HepG2 (cell line): Measurements from ENCODE around the gene EHD1. TPM values are rescaled to one million over a fixed set of nuclear protein-coding genes. Genes with fewer than 3 reads are reported as not detected.
A peak's percentile ranks its signal among the peaks of the same experiment; 100 is the strongest.

Source experiments
- AKAP8 ChIP-seq: sonication (generic); formaldehyde crosslinking; IDR thresholded peaks from 2 replicates; pipeline ENCODE4 v1.5.1; 2020; ENCODE audit warnings: mild to moderate bottlenecking, missing genetic modification reagents
- ELF1 ChIP-seq: sonication (generic); formaldehyde crosslinking; IDR thresholded peaks from 2 replicates; pipeline ENCODE4 v1.4.0; 2020; ENCODE audit warnings: missing genetic modification reagents
- ELF3 ChIP-seq: IDR thresholded peaks from 2 replicates; pipeline ENCODE4 v1.6.1; 2016; ENCODE audit warnings: missing genetic modification reagents, missing compliant biosample characterization
- GATA4 ChIP-seq: sonication (generic); IDR thresholded peaks from 2 replicates; pipeline ENCODE4 v1.6.1; 2016; ENCODE audit warnings: antibody characterized with exemption, low read depth, borderline replicate concordance
- HOXA3 ChIP-seq: sonication (generic); formaldehyde crosslinking; IDR thresholded peaks from 2 replicates; pipeline ENCODE4 v1.5.0; 2020; ENCODE audit warnings: missing genetic modification reagents
- JUN ChIP-seq: sonication (generic); formaldehyde crosslinking; IDR thresholded peaks from 2 replicates; pipeline ENCODE4 v1.4.0; 2020; ENCODE audit warnings: mild to moderate bottlenecking, missing genetic modification reagents
- KDM3A ChIP-seq: IDR thresholded peaks from 2 replicates; pipeline ENCODE4 v1.6.1; 2018; ENCODE audit warnings: low read depth, missing compliant biosample characterization
- LCORL ChIP-seq, 2 experiments: fragments of 450-650 bp in 1 of 2; sonication (generic) in 1 of 2; formaldehyde crosslinking in 1 of 2; IDR thresholded peaks; 2 replicates each; pipeline versions ENCODE4 v1.5.0 to v1.6.1; 2017 to 2020; ENCODE audit warnings: antibody characterized with exemption in 1 of 2, missing genetic modification reagents in 1 of 2
- MYC ChIP-seq: sonication (generic); formaldehyde crosslinking; IDR thresholded peaks from 2 replicates; pipeline ENCODE4 v1.9.0; 2021; ENCODE audit warnings: missing genetic modification reagents, borderline replicate concordance
- RARA ChIP-seq: IDR thresholded peaks from 2 replicates; pipeline ENCODE4 v1.6.1; 2016; ENCODE audit warnings: missing genetic modification reagents, missing compliant biosample characterization
- SIX4 ChIP-seq: sonication (generic); formaldehyde crosslinking; IDR thresholded peaks from 2 replicates; pipeline ENCODE4 v1.4.0; 2020; ENCODE audit warnings: missing genetic modification reagents
- ZBTB42 ChIP-seq: sonication (generic); formaldehyde crosslinking; IDR thresholded peaks from 2 replicates; pipeline ENCODE4 v1.5.0; 2020; ENCODE audit warnings: mild to moderate bottlenecking, missing genetic modification reagents
- ZFAT ChIP-seq: sonication (generic); formaldehyde crosslinking; conservative IDR thresholded peaks from 2 replicates; pipeline ENCODE4 v1.8.1; 2023; ENCODE audit warnings: missing genetic modification reagents, inconsistent platforms
- ZNF30 ChIP-seq: sonication (generic); formaldehyde crosslinking; IDR thresholded peaks from 2 replicates; pipeline ENCODE4 v1.5.0; 2020; ENCODE audit warnings: mild to moderate bottlenecking, missing genetic modification reagents
- ZNF343 ChIP-seq: sonication (generic); formaldehyde crosslinking; IDR thresholded peaks from 2 replicates; pipeline ENCODE4 v1.4.0; 2020; ENCODE audit warnings: mild to moderate bottlenecking, missing genetic modification reagents
- ZNF670 ChIP-seq: sonication (generic); formaldehyde crosslinking; IDR thresholded peaks from 2 replicates; pipeline ENCODE4 v1.8.0; 2022; ENCODE audit warnings: mild to moderate bottlenecking, missing genetic modification reagents, borderline replicate concordance
- ZNF746 ChIP-seq: sonication (generic); formaldehyde crosslinking; IDR thresholded peaks from 2 replicates; pipeline ENCODE4 v1.8.0; 2022; ENCODE audit warnings: mild to moderate bottlenecking, missing genetic modification reagents
- polyA plus RNA-seq, 8 experiments: library from polyadenylated mRNA; depleted of rRNA in 3 of 8; stranded (reverse) in 7 of 8; unstranded in 1 of 8; fragments of >200 nt; fragmentation: Illumina TruSeq in 4 of 8; extraction: Trizol in 4 of 8; gene quantifications; 2 replicates each; pipeline versions ENCODE4 v1.2.1 to v1.2.3, GENCODE V29; 2011 to 2016; ENCODE audit warnings: low read depth in 4 of 8, missing spikeins in 1 of 8, mixed read lengths in 1 of 8; ENCODE audit not compliant: insufficient read depth in 1 of 8
- total RNA-seq, 5 experiments: library from RNA; depleted of rRNA; stranded (reverse); fragments of >200 nt; fragmentation: Illumina TruSeq; extraction: Trizol; gene quantifications; 2 replicates each; pipeline ENCODE4 v1.2.3, GENCODE V29; 2016; ENCODE audit warnings: low read depth in 1 of 5
- TF ChIP-seq, protein P1 (sequence below): sonication (generic); formaldehyde crosslinking; IDR thresholded peaks from 2 replicates; pipeline ENCODE4 v1.4.0; 2020; ENCODE audit warnings: missing genetic modification reagents
- TF ChIP-seq, protein P2 (sequence below): sonication (generic); formaldehyde crosslinking; IDR thresholded peaks from 2 replicates; pipeline ENCODE4 v1.4.0; 2020; ENCODE audit warnings: missing genetic modification reagents, borderline replicate concordance
- TF ChIP-seq, protein P3 (sequence below): IDR thresholded peaks from 2 replicates; pipeline ENCODE4 v1.4.0; 2020; ENCODE audit warnings: mild to moderate bottlenecking, missing genetic modification reagents
- TF ChIP-seq, protein P4 (sequence below): sonication (generic); formaldehyde crosslinking; IDR thresholded peaks from 2 replicates; pipeline ENCODE4 v1.4.0; 2020; ENCODE audit warnings: mild to moderate bottlenecking, low read depth, missing genetic modification reagents
- TF ChIP-seq, protein P5 (sequence below): sonication (generic); formaldehyde crosslinking; IDR thresholded peaks from 2 replicates; pipeline ENCODE4 v1.8.0; 2022; ENCODE audit warnings: mild to moderate bottlenecking, missing genetic modification reagents, moderate library complexity

EHD1 gene
- total and polyA plus RNA-seq, 2 of the 13 experiments (the other 11 are each of a cell fraction or from before 2014, with no cell fraction given): 23.6 to 26.6 TPM

DNA sequence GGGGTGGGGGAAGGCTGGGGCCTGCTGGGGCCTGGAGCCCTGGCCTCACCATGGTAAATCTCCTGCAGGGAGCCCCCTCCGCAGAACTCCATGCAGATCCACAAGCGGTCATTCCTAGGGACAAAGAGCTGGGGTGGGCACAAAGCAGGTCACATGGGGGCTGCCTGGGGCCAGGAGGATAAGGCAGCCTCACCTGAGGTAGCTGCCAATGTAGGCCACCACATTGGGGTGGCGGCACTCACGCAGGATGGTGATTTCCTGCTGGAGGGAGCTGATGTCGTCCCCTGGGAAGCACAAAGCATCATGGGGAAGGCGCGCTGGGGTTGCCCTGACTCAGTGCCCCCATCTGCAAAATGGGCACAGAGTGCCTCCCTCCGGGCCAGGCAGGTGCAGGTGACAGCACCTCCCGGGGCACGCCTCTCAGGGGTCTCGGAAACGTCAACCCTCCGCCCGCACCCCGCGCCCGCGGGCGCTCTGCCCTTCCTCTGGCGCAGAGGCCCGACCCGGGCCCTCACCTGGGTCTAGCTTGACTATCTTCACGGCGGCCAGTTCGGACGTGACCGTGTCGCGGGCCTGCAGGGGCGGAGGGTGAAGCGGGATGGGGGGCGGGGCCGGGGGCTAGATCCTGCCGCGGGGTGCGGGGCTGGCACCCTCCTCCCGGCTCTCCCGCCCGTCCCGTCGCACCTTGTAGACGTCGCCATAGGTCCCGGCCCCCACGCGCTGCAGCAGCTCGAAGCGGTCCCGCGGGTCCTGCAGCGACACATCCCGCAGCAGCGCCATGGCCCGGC is 75.9 kb downstream of the EHD1 start (continued):
- TF ChIP-seq ZNF670 (CRISPR knock-in tag) (no peak), LCORL (IDR thresholded peaks at IDR 0.05) (no peak), LCORL (CRISPR knock-in tag; IDR thresholded peaks at IDR 0.05) (no peak), AKAP8 (CRISPR knock-in tag) (no peak), ZNF30 (CRISPR knock-in tag) (no peak), ZFAT (CRISPR knock-in tag) (no peak), ELF3 (CRISPR knock-in tag) (no peak), KDM3A (CRISPR knock-in tag) (no peak), ZNF746 (CRISPR knock-in tag) (no peak), JUN (CRISPR knock-in tag) (no peak), HOXA3 (peak; percentile 1; the same call in 1 of the 2 replicates), MYC (CRISPR knock-in tag) (no peak), SIX4 (CRISPR knock-in tag) (no peak), ZNF343 (CRISPR knock-in tag) (no peak), RARA (no peak), ELF1 (CRISPR knock-in tag) (no peak), GATA4 (no peak), ZBTB42 (no peak)
- TF ChIP-seq, protein P1, sequence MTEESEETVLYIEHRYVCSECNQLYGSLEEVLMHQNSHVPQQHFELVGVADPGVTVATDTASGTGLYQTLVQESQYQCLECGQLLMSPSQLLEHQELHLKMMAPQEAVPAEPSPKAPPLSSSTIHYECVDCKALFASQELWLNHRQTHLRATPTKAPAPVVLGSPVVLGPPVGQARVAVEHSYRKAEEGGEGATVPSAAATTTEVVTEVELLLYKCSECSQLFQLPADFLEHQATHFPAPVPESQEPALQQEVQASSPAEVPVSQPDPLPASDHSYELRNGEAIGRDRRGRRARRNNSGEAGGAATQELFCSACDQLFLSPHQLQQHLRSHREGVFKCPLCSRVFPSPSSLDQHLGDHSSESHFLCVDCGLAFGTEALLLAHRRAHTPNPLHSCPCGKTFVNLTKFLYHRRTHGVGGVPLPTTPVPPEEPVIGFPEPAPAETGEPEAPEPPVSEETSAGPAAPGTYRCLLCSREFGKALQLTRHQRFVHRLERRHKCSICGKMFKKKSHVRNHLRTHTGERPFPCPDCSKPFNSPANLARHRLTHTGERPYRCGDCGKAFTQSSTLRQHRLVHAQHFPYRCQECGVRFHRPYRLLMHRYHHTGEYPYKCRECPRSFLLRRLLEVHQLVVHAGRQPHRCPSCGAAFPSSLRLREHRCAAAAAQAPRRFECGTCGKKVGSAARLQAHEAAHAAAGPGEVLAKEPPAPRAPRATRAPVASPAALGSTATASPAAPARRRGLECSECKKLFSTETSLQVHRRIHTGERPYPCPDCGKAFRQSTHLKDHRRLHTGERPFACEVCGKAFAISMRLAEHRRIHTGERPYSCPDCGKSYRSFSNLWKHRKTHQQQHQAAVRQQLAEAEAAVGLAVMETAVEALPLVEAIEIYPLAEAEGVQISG (CRISPR knock-in tag): no peak
- TF ChIP-seq, protein P2, sequence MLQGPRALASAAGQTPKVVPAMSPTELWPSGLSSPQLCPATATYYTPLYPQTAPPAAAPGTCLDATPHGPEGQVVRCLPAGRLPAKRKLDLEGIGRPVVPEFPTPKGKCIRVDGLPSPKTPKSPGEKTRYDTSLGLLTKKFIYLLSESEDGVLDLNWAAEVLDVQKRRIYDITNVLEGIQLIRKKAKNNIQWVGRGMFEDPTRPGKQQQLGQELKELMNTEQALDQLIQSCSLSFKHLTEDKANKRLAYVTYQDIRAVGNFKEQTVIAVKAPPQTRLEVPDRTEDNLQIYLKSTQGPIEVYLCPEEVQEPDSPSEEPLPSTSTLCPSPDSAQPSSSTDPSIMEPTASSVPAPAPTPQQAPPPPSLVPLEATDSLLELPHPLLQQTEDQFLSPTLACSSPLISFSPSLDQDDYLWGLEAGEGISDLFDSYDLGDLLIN (CRISPR knock-in tag): no peak
- TF ChIP-seq, protein P3, sequence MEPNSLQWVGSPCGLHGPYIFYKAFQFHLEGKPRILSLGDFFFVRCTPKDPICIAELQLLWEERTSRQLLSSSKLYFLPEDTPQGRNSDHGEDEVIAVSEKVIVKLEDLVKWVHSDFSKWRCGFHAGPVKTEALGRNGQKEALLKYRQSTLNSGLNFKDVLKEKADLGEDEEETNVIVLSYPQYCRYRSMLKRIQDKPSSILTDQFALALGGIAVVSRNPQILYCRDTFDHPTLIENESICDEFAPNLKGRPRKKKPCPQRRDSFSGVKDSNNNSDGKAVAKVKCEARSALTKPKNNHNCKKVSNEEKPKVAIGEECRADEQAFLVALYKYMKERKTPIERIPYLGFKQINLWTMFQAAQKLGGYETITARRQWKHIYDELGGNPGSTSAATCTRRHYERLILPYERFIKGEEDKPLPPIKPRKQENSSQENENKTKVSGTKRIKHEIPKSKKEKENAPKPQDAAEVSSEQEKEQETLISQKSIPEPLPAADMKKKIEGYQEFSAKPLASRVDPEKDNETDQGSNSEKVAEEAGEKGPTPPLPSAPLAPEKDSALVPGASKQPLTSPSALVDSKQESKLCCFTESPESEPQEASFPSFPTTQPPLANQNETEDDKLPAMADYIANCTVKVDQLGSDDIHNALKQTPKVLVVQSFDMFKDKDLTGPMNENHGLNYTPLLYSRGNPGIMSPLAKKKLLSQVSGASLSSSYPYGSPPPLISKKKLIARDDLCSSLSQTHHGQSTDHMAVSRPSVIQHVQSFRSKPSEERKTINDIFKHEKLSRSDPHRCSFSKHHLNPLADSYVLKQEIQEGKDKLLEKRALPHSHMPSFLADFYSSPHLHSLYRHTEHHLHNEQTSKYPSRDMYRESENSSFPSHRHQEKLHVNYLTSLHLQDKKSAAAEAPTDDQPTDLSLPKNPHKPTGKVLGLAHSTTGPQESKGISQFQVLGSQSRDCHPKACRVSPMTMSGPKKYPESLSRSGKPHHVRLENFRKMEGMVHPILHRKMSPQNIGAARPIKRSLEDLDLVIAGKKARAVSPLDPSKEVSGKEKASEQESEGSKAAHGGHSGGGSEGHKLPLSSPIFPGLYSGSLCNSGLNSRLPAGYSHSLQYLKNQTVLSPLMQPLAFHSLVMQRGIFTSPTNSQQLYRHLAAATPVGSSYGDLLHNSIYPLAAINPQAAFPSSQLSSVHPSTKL (CRISPR knock-in tag): no peak
- TF ChIP-seq, protein P4, sequence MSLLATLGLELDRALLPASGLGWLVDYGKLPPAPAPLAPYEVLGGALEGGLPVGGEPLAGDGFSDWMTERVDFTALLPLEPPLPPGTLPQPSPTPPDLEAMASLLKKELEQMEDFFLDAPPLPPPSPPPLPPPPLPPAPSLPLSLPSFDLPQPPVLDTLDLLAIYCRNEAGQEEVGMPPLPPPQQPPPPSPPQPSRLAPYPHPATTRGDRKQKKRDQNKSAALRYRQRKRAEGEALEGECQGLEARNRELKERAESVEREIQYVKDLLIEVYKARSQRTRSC: no peak
- TF ChIP-seq, protein P5, sequence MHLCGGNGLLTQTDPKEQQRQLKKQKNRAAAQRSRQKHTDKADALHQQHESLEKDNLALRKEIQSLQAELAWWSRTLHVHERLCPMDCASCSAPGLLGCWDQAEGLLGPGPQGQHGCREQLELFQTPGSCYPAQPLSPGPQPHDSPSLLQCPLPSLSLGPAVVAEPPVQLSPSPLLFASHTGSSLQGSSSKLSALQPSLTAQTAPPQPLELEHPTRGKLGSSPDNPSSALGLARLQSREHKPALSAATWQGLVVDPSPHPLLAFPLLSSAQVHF (CRISPR knock-in tag): no peak
